Measurements from ENCODE around the gene NPEPL1.

NPEPL1 gene

GRCh38 chr20:58651946-58652605 is 40.5 kb upstream of the NPEPL1 start:
- Mint-ChIP-seq H3K4me1 (ENCODE audit: low read depth) (peaks cover 39% of the 10 kb centered on the region), H3K4me3 (peak overlapping the region; percentile 96), H3K27ac (peak overlapping the region; percentile 99), H3K36me3 (ENCODE audit: low read depth) (peaks cover 34% of the 10 kb centered on the region), H3K27me3 (peaks cover 9% of the 10 kb centered on the region), H3K9me3 (no peaks in the 10 kb centered on the region)
- intact Hi-C loops (cut with micrococcal nuclease) = loop anchor here (1.0 to 5.0 kb wide), 5 partner anchors 40 to 415 kb away; partner anchors contain the start of genes ATP5F1E, NPEPL1 and RAB22A

- H3K27me3 Mint-ChIP-seq = peaks cover 9% of the 10 kb centered on the region
- H3K36me3 Mint-ChIP-seq (ENCODE audit: low read depth) = peaks cover 35% of the 10 kb centered on the region
- no peaks in the 10 kb centered on the region for H3K9me3 Mint-ChIP-seq
- intact Hi-C loops (cut with micrococcal nuclease) = loop anchor here (5.0 kb wide), 3 partner anchors 345 to 415 kb away; partner anchors contain the start of genes ATP5F1E and RAB22A
- peaks cover 45% of the 10 kb centered on the region for H3K4me1 Mint-ChIP-seq (ENCODE audit: low read depth)
- H3K27ac Mint-ChIP-seq = peak overlapping the region; percentile 99
- H3K4me3 Mint-ChIP-seq = peak overlapping the region; percentile 96
These were observed 39.9 kb upstream of the NPEPL1 start for GRCh38 chr20:58652606-58653294.

- Mint-ChIP-seq H3K9me3 (no peaks in the 10 kb centered on the region), H3K36me3 (ENCODE audit: low read depth) (peaks cover 43% of the 10 kb centered on the region), H3K27ac (no peak overlapping the region), H3K4me1 (ENCODE audit: low read depth) (peaks cover 47% of the 10 kb centered on the region), H3K27me3 (no peaks in the 10 kb centered on the region), H3K4me3 (no peak overlapping the region)
- intact Hi-C loops (cut with micrococcal nuclease) = loop anchor here (5.0 kb wide), 3 partner anchors 347 to 417 kb away; partner anchors contain the start of genes ATP5F1E and RAB22A
These were observed 38.3 kb upstream of the NPEPL1 start for GRCh38 chr20:58654337-58654736.

GRCh38 chr20:58655328-58656107 is 37.1 kb upstream of the NPEPL1 start:
- H3K9me3 Mint-ChIP-seq = no peaks in the 10 kb centered on the region
- H3K36me3 Mint-ChIP-seq (ENCODE audit: low read depth) = peaks cover 53% of the 10 kb centered on the region
- peaks cover 55% of the 10 kb centered on the region for H3K4me1 Mint-ChIP-seq (ENCODE audit: low read depth)
- no peak overlapping the region for H3K27ac Mint-ChIP-seq
- H3K4me3 Mint-ChIP-seq = no peak overlapping the region
- intact Hi-C loops (cut with micrococcal nuclease) = no loop called here
- no peaks in the 10 kb centered on the region for H3K27me3 Mint-ChIP-seq

- no peaks in the 10 kb centered on the region for H3K9me3 Mint-ChIP-seq
- H3K36me3 Mint-ChIP-seq (ENCODE audit: low read depth) = peaks cover 52% of the 10 kb centered on the region
- H3K27ac Mint-ChIP-seq = no peak overlapping the region
- H3K4me1 Mint-ChIP-seq (ENCODE audit: low read depth) = peaks cover 54% of the 10 kb centered on the region
- no peaks in the 10 kb centered on the region for H3K27me3 Mint-ChIP-seq
- no peak overlapping the region for H3K4me3 Mint-ChIP-seq
- intact Hi-C loops (cut with micrococcal nuclease) = no loop called here
These were observed 35.8 kb upstream of the NPEPL1 start for GRCh38 chr20:58656831-58657230.

- intact Hi-C loops (cut with micrococcal nuclease) = no loop called here
- Mint-ChIP-seq H3K4me3 (no peak overlapping the region), H3K27me3 (no peaks in the 10 kb centered on the region), H3K27ac (no peak overlapping the region), H3K9me3 (no peaks in the 10 kb centered on the region), H3K4me1 (ENCODE audit: low read depth) (peaks cover 57% of the 10 kb centered on the region), H3K36me3 (ENCODE audit: low read depth) (peaks cover 54% of the 10 kb centered on the region)
These were observed 35.3 kb upstream of the NPEPL1 start for GRCh38 chr20:58657262-58657661.

- intact Hi-C loops (cut with micrococcal nuclease) = no loop called here
These were observed 34.6 kb upstream of the NPEPL1 start for GRCh38 chr20:58657986-58658385.

GRCh38 chr20:58658760-58659159 is 33.8 kb upstream of the NPEPL1 start:
- Mint-ChIP-seq H3K4me1 (ENCODE audit: low read depth) (peaks cover 49% of the 10 kb centered on the region), H3K4me3 (no peak overlapping the region), H3K27me3 (no peaks in the 10 kb centered on the region), H3K36me3 (ENCODE audit: low read depth) (peaks cover 60% of the 10 kb centered on the region), H3K9me3 (no peaks in the 10 kb centered on the region), H3K27ac (no peak overlapping the region)
- intact Hi-C loops (cut with micrococcal nuclease) = no loop called here

More at GRCh38 chr20:58657986-58658385, 34.6 kb upstream of the NPEPL1 start:
- Mint-ChIP-seq H3K27ac (no peak overlapping the region), H3K9me3 (no peaks in the 10 kb centered on the region), H3K27me3 (no peaks in the 10 kb centered on the region), H3K4me1 (ENCODE audit: low read depth) (peaks cover 54% of the 10 kb centered on the region), H3K36me3 (ENCODE audit: low read depth) (peaks cover 53% of the 10 kb centered on the region), H3K4me3 (no peak overlapping the region)

GRCh38 chr20:58659841-58660240 is 32.8 kb upstream of the NPEPL1 start:
- H3K4me1 Mint-ChIP-seq (ENCODE audit: low read depth) = peaks cover 49% of the 10 kb centered on the region
- intact Hi-C loops (cut with micrococcal nuclease) = no loop called here
- H3K27ac Mint-ChIP-seq = no peak overlapping the region
- peaks cover 63% of the 10 kb centered on the region for H3K36me3 Mint-ChIP-seq (ENCODE audit: low read depth)
- H3K9me3 Mint-ChIP-seq = no peaks in the 10 kb centered on the region
- H3K4me3 Mint-ChIP-seq = no peak overlapping the region
- no peaks in the 10 kb centered on the region for H3K27me3 Mint-ChIP-seq

GRCh38 chr20:58660855-58661597 is 31.6 kb upstream of the NPEPL1 start:
- Mint-ChIP-seq H3K4me1 (ENCODE audit: low read depth) (peaks cover 57% of the 10 kb centered on the region), H3K36me3 (ENCODE audit: low read depth) (peaks cover 69% of the 10 kb centered on the region)

GRCh38 chr20:58661598-58662473 is 30.8 kb upstream of the NPEPL1 start:
- peak overlapping the region; percentile 44 for H3K27ac Mint-ChIP-seq
- no peak overlapping the region for H3K4me3 Mint-ChIP-seq
- no peaks in the 10 kb centered on the region for H3K9me3 Mint-ChIP-seq
- peaks cover 55% of the 10 kb centered on the region for H3K4me1 Mint-ChIP-seq (ENCODE audit: low read depth)
- no peaks in the 10 kb centered on the region for H3K27me3 Mint-ChIP-seq
- intact Hi-C loops (cut with micrococcal nuclease) = no loop called here
- peaks cover 69% of the 10 kb centered on the region for H3K36me3 Mint-ChIP-seq (ENCODE audit: low read depth)

More at GRCh38 chr20:58660855-58661597, 31.6 kb upstream of the NPEPL1 start:
- intact Hi-C loops (cut with micrococcal nuclease) = no loop called here
- Mint-ChIP-seq H3K9me3 (no peaks in the 10 kb centered on the region), H3K27ac (no peak overlapping the region), H3K27me3 (no peaks in the 10 kb centered on the region), H3K4me3 (no peak overlapping the region)

GRCh38 chr20:58664331-58664730 is 28.3 kb upstream of the NPEPL1 start:
- H3K27me3 Mint-ChIP-seq = no peaks in the 10 kb centered on the region
- H3K36me3 Mint-ChIP-seq (ENCODE audit: low read depth) = peaks cover 77% of the 10 kb centered on the region
- H3K4me1 Mint-ChIP-seq (ENCODE audit: low read depth) = peaks cover 43% of the 10 kb centered on the region
- H3K4me3 Mint-ChIP-seq = no peak overlapping the region
- intact Hi-C loops (cut with micrococcal nuclease) = no loop called here
- H3K9me3 Mint-ChIP-seq = no peaks in the 10 kb centered on the region
- H3K27ac Mint-ChIP-seq = no peak overlapping the region

GRCh38 chr20:58664883-58665282 is 27.7 kb upstream of the NPEPL1 start:
- no peaks in the 10 kb centered on the region for H3K27me3 Mint-ChIP-seq
- H3K36me3 Mint-ChIP-seq (ENCODE audit: low read depth) = peaks cover 77% of the 10 kb centered on the region
- peaks cover 37% of the 10 kb centered on the region for H3K4me1 Mint-ChIP-seq (ENCODE audit: low read depth)
- H3K9me3 Mint-ChIP-seq = no peaks in the 10 kb centered on the region
- intact Hi-C loops (cut with micrococcal nuclease) = no loop called here
- no peak overlapping the region for H3K4me3 Mint-ChIP-seq
- H3K27ac Mint-ChIP-seq = no peak overlapping the region

All from dendritic cell treated with granulocyte-macrophage colony-stimulating factor and Interleukin-4, amounts not matched to agents 40 ng/mL and 50 ng/mL, for 4 days (primary cell).